Kidney (tissue), 14 donors: ENCODE data around the gene TEKT1. TPM values are rescaled to one million over a fixed set of nuclear protein-coding genes. Genes with fewer than 3 reads are reported as not detected.

Experiments used
- DNase-seq, 5 donors: peaks; one replicate each; pipeline ENCODE4 v3.0.0-alpha.2; 2013 to 2020
- FAIRE-seq: peaks from 2 replicates; lab custom pipeline; 2012; peaks lifted over from hg19 to GRCh38; lab: Jason Lieb, UNC
- H3K27ac ChIP-seq, 2 donors: one replicate each; pipeline ENCODE4 v1.7.0; 2013; ENCODE audit warnings: low read depth in 2 of 2, low read length in 2 of 2, inconsistent platforms in 1 of 2
- H3K27me3 ChIP-seq: one replicate; pipeline ENCODE4 v1.7.1; 2013; ENCODE audit warnings: low read length, inconsistent platforms; ENCODE audit not compliant: control insufficient read depth, insufficient read depth
- H3K36me3 ChIP-seq, 3 donors: one replicate each; pipeline versions ENCODE4 v1.7.0 to v1.7.1; 2013; ENCODE audit warnings: low read length in 3 of 3, control low read depth in 1 of 3, inconsistent platforms in 1 of 3; ENCODE audit not compliant: insufficient read depth in 3 of 3, control insufficient read depth in 2 of 3
- H3K4me1 ChIP-seq, 3 donors: one replicate each; pipeline versions ENCODE4 v1.7.0 to v1.7.1; 2013; ENCODE audit warnings: low read length in 3 of 3, inconsistent platforms in 1 of 3, low read depth in 1 of 3; ENCODE audit not compliant: control insufficient read depth in 2 of 3, insufficient read depth in 2 of 3
- H3K4me3 ChIP-seq, 3 donors: one replicate each; pipeline versions ENCODE4 v1.7.0 to v1.8.1; 2013; ENCODE audit warnings: low read length in 3 of 3, control low read depth in 1 of 3, inconsistent platforms in 1 of 3
- H3K9ac ChIP-seq, 3 donors: one replicate each; pipeline versions ENCODE4 v1.7.0 to v1.7.1; 2013; ENCODE audit warnings: low read length in 3 of 3, control low read depth in 1 of 3, inconsistent platforms in 1 of 3
- H3K9me3 ChIP-seq, 3 donors: one replicate each; pipeline versions ENCODE4 v1.7.0 to v1.7.1; 2013; ENCODE audit warnings: low read length in 3 of 3, control low read depth in 1 of 3, inconsistent platforms in 1 of 3; ENCODE audit not compliant: control insufficient read depth in 2 of 3, insufficient read depth in 1 of 3
- CTCF ChIP-seq: IDR thresholded peaks from 3 replicates; pipeline ENCODE4 v1.5.1; 2012; ENCODE audit warnings: mild to moderate bottlenecking, moderate library complexity, borderline replicate concordance; ENCODE audit not compliant: insufficient read depth; ENCODE audit errors: extremely low read depth
- intact Hi-C: fragments of 100-400 bp; cut with DNase I; formaldehyde crosslinking; loops from one replicate; pipeline ENCODE4 v1.11.1; 2022
- polyA plus RNA-seq: library from polyadenylated mRNA; stranded (reverse); fragments of 350-450 nt; fragmentation: Illumina TruSeq; extraction: RNeasy Lipid Tissue Mini Kit (QIAGEN cat#74804); gene quantifications from one replicate; pipeline ENCODE4 v1.2.3, GENCODE V29; 2014; ENCODE audit warnings: low read depth, low replicate concordance; ENCODE audit not compliant: insufficient read depth
- total RNA-seq: library from RNA; stranded (reverse); fragmentation: NEBNext Ultra II Directional; extraction: Animal tissue kit (Norgen Biotek cat#: 25700); gene quantifications from one replicate; pipeline ENCODE4 v1.2.1, GENCODE V29; 2021
- donor health status: control.
- donor health status: control.
- donor health status: control.
- donor health status: control.
- donor health status: control.
- donor health status: DM: yes; HTN: yes; CAD: no.
- donor health status: Normal renal cell carcinoma (clear cell type).

TEKT1 gene
- total and polyA plus RNA-seq, 2 donors from 2014 or later, result 0.06 TPM; not detected in 1

GRCh38 chr17:6870841-6871240, 39.3 kb upstream of the TEKT1 start:
- FAIRE-seq, result no peak
- intact Hi-C loops, result no loop called here
- no peak for TF ChIP-seq CTCF

GRCh38 chr17:6868582-6868981, 37.1 kb upstream of the TEKT1 start:
- intact Hi-C loops, result no loop called here
- Histone ChIP-seq H3K9me3 (no peaks in the 10 kb centered on the region), H3K4me3 (no peak overlapping the region), H3K4me1 (no peaks in the 10 kb centered on the region), H3K27ac (no peak overlapping the region), H3K36me3 (no peaks in the 10 kb centered on the region), H3K27me3 (no peaks in the 10 kb centered on the region), H3K9ac (no peak overlapping the region)
- TF ChIP-seq CTCF, result no peak
- DNase-seq (peak in 2 of 5 donors; percentile 41 to 52), FAIRE-seq (no peak)

More at GRCh38 chr17:6870841-6871240, 39.3 kb upstream of the TEKT1 start:
- H3K27me3 ChIP-seq, result no peaks in the 10 kb centered on the region
- no peaks in the 10 kb centered on the region for H3K9me3 ChIP-seq
- H3K4me3 ChIP-seq, result no peak overlapping the region
- DNase-seq, result no peak
- no peak overlapping the region for H3K9ac ChIP-seq
- H3K36me3 ChIP-seq, result no peaks in the 10 kb centered on the region
- no peaks in the 10 kb centered on the region for H3K4me1 ChIP-seq
- no peak overlapping the region for H3K27ac ChIP-seq

GRCh38 chr17:6867849-6868248, 36.3 kb upstream of the TEKT1 start:
- FAIRE-seq, result no peak
- intact Hi-C loops, result no loop called here
- no peaks in the 10 kb centered on the region for H3K9me3 ChIP-seq

More at GRCh38 chr17:6867849-6868248, 36.3 kb upstream of the TEKT1 start:
- no peak for TF ChIP-seq CTCF
- Histone ChIP-seq H3K27ac (no peak overlapping the region), H3K9ac (no peak overlapping the region), H3K36me3 (no peaks in the 10 kb centered on the region), H3K4me3 (no peak overlapping the region), H3K4me1 (no peaks in the 10 kb centered on the region), H3K27me3 (no peaks in the 10 kb centered on the region)
- no peak for DNase-seq
